Endodermal cell (in vitro differentiated cells): ENCODE measurements around the gene RIPOR2. TPM values are rescaled to one million over a fixed set of nuclear protein-coding genes. Genes with fewer than 3 reads are reported as not detected.

ENCODE experiments used
- DNase-seq: peaks from one replicate; pipeline ENCODE4 v3.0.0-alpha.2; 2017
- H3K27ac ChIP-seq: 2 replicates; pipeline ENCODE4 v1.5.1; 2013; ENCODE audit warnings: mild to moderate bottlenecking, low read depth, low read length, moderate library complexity
- H3K27me3 ChIP-seq: 2 replicates; pipeline ENCODE4 v1.6.1; 2013; ENCODE audit warnings: mild to moderate bottlenecking, low read length, moderate library complexity; ENCODE audit not compliant: insufficient read depth, control insufficient read depth, poor library complexity, severe bottlenecking
- H3K36me3 ChIP-seq: 2 replicates; pipeline ENCODE4 v1.7.0; 2013; ENCODE audit warnings: mild to moderate bottlenecking, low read length, moderate library complexity; ENCODE audit not compliant: control insufficient read depth, insufficient read depth
- H3K4me1 ChIP-seq: one replicate; pipeline ENCODE4 v1.7.0; 2013; ENCODE audit warnings: low read length; ENCODE audit not compliant: control insufficient read depth, insufficient read depth
- H3K4me3 ChIP-seq: 2 replicates; pipeline ENCODE4 v1.5.1; 2013; ENCODE audit warnings: mild to moderate bottlenecking, low read length, moderate library complexity
- H3K9ac ChIP-seq: 2 replicates; pipeline ENCODE4 v1.6.1; 2013; ENCODE audit warnings: mild to moderate bottlenecking, low read length, moderate library complexity; ENCODE audit not compliant: poor library complexity, severe bottlenecking; ENCODE audit errors: extremely low read depth
- H3K9me3 ChIP-seq: 2 replicates; pipeline ENCODE4 v1.6.1; 2013; ENCODE audit warnings: mild to moderate bottlenecking, low read length, moderate library complexity; ENCODE audit not compliant: control insufficient read depth
- H3K27ac Mint-ChIP-seq: 2 replicates; pipeline ENCODE4 v1.8.0; 2020; ENCODE audit warnings: mixed read lengths
- H3K27me3 Mint-ChIP-seq: 2 replicates; pipeline ENCODE4 v1.8.0; 2021; ENCODE audit warnings: mild to moderate bottlenecking, mixed read lengths; ENCODE audit not compliant: insufficient read depth
- H3K36me3 Mint-ChIP-seq: 2 replicates; pipeline ENCODE4 v1.8.0; 2020; ENCODE audit warnings: low read depth, mixed read lengths
- H3K4me1 Mint-ChIP-seq: 2 replicates; pipeline ENCODE4 v1.8.0; 2020; ENCODE audit warnings: mixed read lengths
- H3K4me3 Mint-ChIP-seq: 2 replicates; pipeline ENCODE4 v1.8.0; 2020; ENCODE audit warnings: mild to moderate bottlenecking, moderate library complexity, mixed read lengths
- H3K9me3 Mint-ChIP-seq: 2 replicates; pipeline ENCODE4 v1.8.0; 2020; ENCODE audit warnings: mild to moderate bottlenecking, mixed read lengths
- CTCF ChIP-seq: fragments of 200-600 bp; sonication (generic); conservative IDR thresholded peaks from 2 replicates; pipeline ENCODE4 v1.5.0; 2021; ENCODE audit warnings: antibody characterized with exemption, mild to moderate bottlenecking
- WGBS, 2 experiments: methylation state at CpG; one replicate each; pipeline versions ENCODE4 v1.1.5 to v1.1.7; 2013; ENCODE audit warnings: missing lambda C conversion rate in 2 of 2, mixed read lengths in 1 of 2; ENCODE audit not compliant: insufficient coverage in 1 of 2, insufficient read length in 1 of 2; 5-methylcytosine and 5-hydroxymethylcytosine counted together
- total RNA-seq, 2 donors: library from RNA; stranded (reverse); fragmentation: NEBNext Ultra II Directional in 1 of 2; extraction: Animal tissue kit (Norgen Biotek cat#: 25700) in 1 of 2; gene quantifications; 2 replicates in 1 of 2; 3 replicates in 1 of 2; pipeline ENCODE4 v1.2.1, GENCODE V29; 2021

RIPOR2 gene
- total RNA-seq, 2 donors from 2014 or later: 9.3 to 10.4 TPM

DNA sequence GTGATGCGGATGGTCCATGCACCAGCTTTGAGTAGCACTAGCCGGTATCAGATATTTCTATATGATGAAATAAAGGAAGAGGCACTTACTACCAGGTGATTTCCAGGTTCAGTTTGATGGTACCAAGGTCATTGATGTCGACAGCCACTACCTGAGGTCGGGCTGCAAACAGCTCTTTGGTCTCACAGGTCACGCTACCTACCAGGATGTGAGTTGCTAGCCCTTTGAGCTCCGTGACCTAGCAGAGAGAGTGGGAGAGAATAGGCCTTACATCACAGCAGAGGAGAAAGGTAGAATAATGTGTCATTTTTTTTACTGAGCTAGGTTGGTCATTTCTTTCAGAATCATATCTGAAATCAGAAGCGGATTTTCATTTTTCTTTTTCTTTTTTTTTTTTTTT, 86.0 kb downstream of the RIPOR2 start:
- no peaks in the 10 kb centered on the region for H3K27me3 ChIP-seq
- no peak for DNase-seq
- H3K9me3 ChIP-seq: no peaks in the 10 kb centered on the region
- no peaks in the 10 kb centered on the region for H3K36me3 ChIP-seq
- peaks cover 2% of the 10 kb centered on the region for H3K27me3 Mint-ChIP-seq
- WGBS, 2 experiments: 90 to 93% methylated on average over 4 to 7 of the region's 7 CpGs
- H3K9ac ChIP-seq: no peak overlapping the region
- H3K9me3 Mint-ChIP-seq: no peaks in the 10 kb centered on the region
- no peaks in the 10 kb centered on the region for H3K4me1 ChIP-seq
- H3K27ac ChIP-seq: no peak overlapping the region
- no peak overlapping the region for H3K4me3 Mint-ChIP-seq
- no peak for TF ChIP-seq CTCF
- no peak overlapping the region for H3K27ac Mint-ChIP-seq
- no peaks in the 10 kb centered on the region for H3K4me1 Mint-ChIP-seq
- H3K4me3 ChIP-seq: no peak overlapping the region
- H3K36me3 Mint-ChIP-seq: peaks cover 23% of the 10 kb centered on the region

DNA sequence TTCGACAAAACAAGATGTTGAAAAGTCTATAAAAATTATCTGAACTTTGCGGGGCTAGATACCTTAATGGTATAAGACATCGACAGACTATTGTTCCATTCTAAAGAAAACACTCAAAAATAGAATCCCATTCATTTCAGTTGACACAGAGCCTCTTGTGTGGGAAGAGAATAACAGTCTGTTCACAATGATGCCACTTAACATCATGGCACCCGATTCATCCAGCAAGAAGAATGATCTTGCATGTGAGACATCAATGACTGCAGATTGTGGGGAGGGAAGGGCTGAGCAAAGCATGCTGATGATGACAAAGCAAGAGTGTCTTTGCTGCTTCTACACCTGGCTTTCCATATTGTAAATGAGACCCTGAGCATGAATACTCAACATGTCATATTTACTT, 87.3 kb downstream of the RIPOR2 start:
- no peak overlapping the region for H3K27ac Mint-ChIP-seq

GRCh38 chr6:24847402-24847801, 88.4 kb downstream of the RIPOR2 start:
- Histone ChIP-seq H3K4me3 (no peak overlapping the region), H3K27me3 (no peaks in the 10 kb centered on the region), H3K4me1 (no peaks in the 10 kb centered on the region), H3K36me3 (no peaks in the 10 kb centered on the region), H3K27ac (peak overlapping the region; percentile 36), H3K9me3 (no peaks in the 10 kb centered on the region), H3K9ac (no peak overlapping the region)
- 92 to 100% methylated on average over 7 of the region's 7 CpGs for WGBS, 2 experiments
- H3K36me3 Mint-ChIP-seq: peaks cover 20% of the 10 kb centered on the region
- no peak overlapping the region for H3K4me3 Mint-ChIP-seq
- TF ChIP-seq CTCF: no peak
- peaks cover 11% of the 10 kb centered on the region for H3K4me1 Mint-ChIP-seq
- peaks cover 5% of the 10 kb centered on the region for H3K27me3 Mint-ChIP-seq
- no peak for DNase-seq
- no peaks in the 10 kb centered on the region for H3K9me3 Mint-ChIP-seq
- no peak overlapping the region for H3K27ac Mint-ChIP-seq

More for the DNA sequence above, 87.3 kb downstream of the RIPOR2 start:
- Histone ChIP-seq H3K27me3 (no peaks in the 10 kb centered on the region), H3K36me3 (no peaks in the 10 kb centered on the region), H3K4me1 (no peaks in the 10 kb centered on the region), H3K9me3 (no peaks in the 10 kb centered on the region), H3K27ac (no peak overlapping the region), H3K4me3 (no peak overlapping the region), H3K9ac (no peak overlapping the region)
- no peak overlapping the region for H3K4me3 Mint-ChIP-seq
- H3K4me1 Mint-ChIP-seq: peaks cover 3% of the 10 kb centered on the region
- H3K27me3 Mint-ChIP-seq: peaks cover 2% of the 10 kb centered on the region
- no peaks in the 10 kb centered on the region for H3K9me3 Mint-ChIP-seq
- peaks cover 23% of the 10 kb centered on the region for H3K36me3 Mint-ChIP-seq
- TF ChIP-seq CTCF: no peak
- 94 to 96% methylated on average over 3 to 4 of the region's 4 CpGs for WGBS, 2 experiments
- no peak for DNase-seq
